SK-N-SH (cell line): ENCODE results near the gene SLC6A13. TPM values are rescaled to one million over a fixed set of nuclear protein-coding genes. Genes with fewer than 3 reads are reported as not detected.

ENCODE experiments used
- CTCF ChIA-PET: fragments of 300-600, 350-600 bp; formaldehyde crosslinking; extraction: SDS; loops from one replicate; lab custom pipeline; 2021; lab: Yijun Ruan, JAX
- POLR2A ChIA-PET: fragments of 350-600 bp; sonication (Branson Sonifier 250); formaldehyde crosslinking; extraction: SDS; loops from one replicate; lab custom pipeline; 2020; ENCODE audit warnings: antibody characterized with exemption, inconsistent platforms; lab: Yijun Ruan, JAX
- DNase-seq: peaks from one replicate; pipeline ENCODE4 v3.0.0; 2012
- H2AFZ ChIP-seq: fragments of 200-600 bp; sonication (generic); 2 replicates; pipeline ENCODE4 v1.8.1; 2016; ENCODE audit warnings: antibody characterized with exemption, mild to moderate bottlenecking, low read depth
- H3F3A ChIP-seq: fragments of 200-600 bp; sonication (generic); replicated peaks from 2 replicates; pipeline ENCODE3; 2016; ENCODE audit warnings: antibody characterized with exemption, mild to moderate bottlenecking; ENCODE audit not compliant: insufficient read depth
- H3K27ac ChIP-seq, 2 experiments: fragments of 200-500 bp in 1 of 2; fragments of 200-600 bp in 1 of 2; sonication (Bioruptor generic) in 1 of 2; sonication (generic), shearing (Covaris generic) in 1 of 2; 2 replicates each; pipeline versions ENCODE4 v1.5.1 to v1.6.1; 2014 to 2016; ENCODE audit warnings: low read depth in 2 of 2, inconsistent platforms in 1 of 2, low read length in 1 of 2, mild to moderate bottlenecking in 1 of 2, mixed read lengths in 1 of 2
- H3K27me3 ChIP-seq: fragments of 200-600 bp; sonication (generic), shearing (Covaris generic); 2 replicates; pipeline ENCODE4 v1.6.1; 2016; ENCODE audit warnings: mixed run types; ENCODE audit not compliant: insufficient read depth
- H3K36me3 ChIP-seq, 2 experiments: fragments of 200-500 bp in 1 of 2; fragments of 200-600 bp in 1 of 2; sonication (Bioruptor generic) in 1 of 2; sonication (generic) in 1 of 2; replicated peaks in 1 of 2; 2 replicates each; pipeline versions ENCODE3 to v1.5.1; 2014 to 2016; ENCODE audit warnings: low read length in 1 of 2, mild to moderate bottlenecking in 1 of 2; ENCODE audit not compliant: insufficient read depth in 2 of 2, control insufficient read depth in 1 of 2
- H3K4me1 ChIP-seq, 2 experiments: fragments of 200-500 bp in 1 of 2; fragments of 200-600 bp in 1 of 2; sonication (Bioruptor generic) in 1 of 2; sonication (generic), shearing (Covaris generic) in 1 of 2; 2 replicates each; pipeline versions ENCODE4 v1.5.1 to v1.6.1; 2014 to 2016; ENCODE audit warnings: low read depth in 1 of 2, low read length in 1 of 2, mixed run types in 1 of 2; ENCODE audit not compliant: insufficient read depth in 2 of 2, control insufficient read depth in 1 of 2
- H3K4me2 ChIP-seq: fragments of 200-600 bp; sonication (generic), shearing (Covaris generic); 2 replicates; pipeline ENCODE4 v1.6.1; 2017; ENCODE audit warnings: mixed run types
- H3K4me3 ChIP-seq, 2 experiments: fragments of 200-500 bp in 1 of 2; fragments of 200-600 bp in 1 of 2; sonication (Bioruptor generic) in 1 of 2; sonication (generic), shearing (Covaris generic) in 1 of 2; 2 replicates each; pipeline versions ENCODE4 v1.5.1 to v1.8.1; 2014 to 2016; ENCODE audit warnings: low read depth in 2 of 2, inconsistent platforms in 1 of 2, low read length in 1 of 2, mild to moderate bottlenecking in 1 of 2, mixed read lengths in 1 of 2, moderate library complexity in 1 of 2
- H3K79me2 ChIP-seq: fragments of 200-600 bp; sonication (generic); 2 replicates; pipeline ENCODE4 v1.8.1; 2017; ENCODE audit warnings: mild to moderate bottlenecking; ENCODE audit not compliant: insufficient read depth
- H3K9ac ChIP-seq: fragments of 200-600 bp; sonication (generic); 2 replicates; pipeline ENCODE4 v1.6.1; 2017; ENCODE audit warnings: mixed run types
- H3K9me2 ChIP-seq: fragments of 200-600 bp; sonication (generic); 2 replicates; pipeline ENCODE4 v1.6.1; 2017; ENCODE audit warnings: mixed run types
- H3K9me3 ChIP-seq: fragments of 200-600 bp; sonication (generic); 2 replicates; pipeline ENCODE4 v1.6.1; 2017; ENCODE audit warnings: mixed run types, mild to moderate bottlenecking, moderate library complexity
- H4K20me1 ChIP-seq: fragments of 200-600 bp; sonication (generic); 2 replicates; pipeline ENCODE4 v1.6.1; 2017; ENCODE audit warnings: mild to moderate bottlenecking, mixed run types; ENCODE audit not compliant: insufficient read depth
- CHD2 ChIP-seq: fragments of 150-350 bp; IDR thresholded peaks from 2 replicates; pipeline ENCODE4 v1.6.1; 2018; ENCODE audit warnings: low read length; ENCODE audit not compliant: partially characterized antibody
- EP300 ChIP-seq, 2 experiments: IDR thresholded peaks; 2 replicates each; pipeline versions ENCODE4 v1.4.0 to v1.6.1; 2012; ENCODE audit warnings: borderline replicate concordance in 1 of 2, low read depth in 1 of 2, low read length in 1 of 2
- EZH2phosphoT487 ChIP-seq: fragments of 200-600 bp; sonication (generic); IDR thresholded peaks from 2 replicates; pipeline ENCODE4 v1.6.1; 2017; ENCODE audit warnings: low read depth, mixed run types, mild to moderate bottlenecking, antibody characterized with exemption, moderate library complexity, borderline replicate concordance
- GATA2 ChIP-seq: sonication (generic); formaldehyde crosslinking; IDR thresholded peaks from 2 replicates; pipeline ENCODE4 v1.5.0; 2020; ENCODE audit warnings: mild to moderate bottlenecking, missing genetic modification reagents
- JUND ChIP-seq: IDR thresholded peaks from 2 replicates; pipeline ENCODE4 v1.4.0; 2012
- MEF2A ChIP-seq: IDR thresholded peaks from 2 replicates; pipeline ENCODE4 v1.4.0; 2012; ENCODE audit warnings: low read depth, borderline replicate concordance
- NFIC ChIP-seq: IDR thresholded peaks from 2 replicates; pipeline ENCODE4 v1.4.0; 2012; ENCODE audit warnings: borderline replicate concordance
- NRF1 ChIP-seq: IDR thresholded peaks from 2 replicates; pipeline ENCODE4 v1.6.1; 2012; ENCODE audit warnings: low read depth, mild to moderate bottlenecking, low read length
- RCOR1 ChIP-seq: fragments of 150-350 bp; IDR thresholded peaks from 2 replicates; pipeline ENCODE4 v1.6.1; 2017; ENCODE audit warnings: antibody characterized with exemption, low read length
- SIN3A ChIP-seq: IDR thresholded peaks from 2 replicates; pipeline ENCODE4 v1.6.1; 2012; ENCODE audit warnings: low read depth, mild to moderate bottlenecking, low read length, moderate library complexity, borderline replicate concordance
- SMC3 ChIP-seq: IDR thresholded peaks from 2 replicates; pipeline ENCODE4 v1.6.1; 2012; ENCODE audit warnings: low read depth, low read length, improper control_type of control experiment
- TEAD4 ChIP-seq: IDR thresholded peaks from 2 replicates; pipeline ENCODE4 v1.4.0; 2012; ENCODE audit warnings: mild to moderate bottlenecking, borderline replicate concordance; ENCODE audit not compliant: insufficient read depth
- YY1 ChIP-seq: IDR thresholded peaks from 2 replicates; pipeline ENCODE4 v1.4.0; 2012; ENCODE audit warnings: low read depth, mild to moderate bottlenecking
- WGBS: methylation state at CpG from one replicate; pipeline ENCODE4 v1.1.6; 2017; ENCODE audit warnings: low lambda C conversion rate; 5-methylcytosine and 5-hydroxymethylcytosine counted together
- polyA plus RNA-seq, 3 experiments: library from polyadenylated mRNA; depleted of rRNA; stranded (reverse); fragments of >200 nt; gene quantifications; 2 replicates each; pipeline ENCODE4 v1.2.3, GENCODE V29; 2012
- TF ChIP-seq, protein P1 (sequence below): fragments of 150-350 bp; IDR thresholded peaks from 2 replicates; pipeline ENCODE4 v1.6.1; 2017; ENCODE audit warnings: antibody characterized with exemption, low read length, low read depth, borderline replicate concordance

SLC6A13 gene
- polyA plus RNA-seq, 1 of the 3 experiments (the other 2 are of a cell fraction): 0.05 TPM

DNA sequence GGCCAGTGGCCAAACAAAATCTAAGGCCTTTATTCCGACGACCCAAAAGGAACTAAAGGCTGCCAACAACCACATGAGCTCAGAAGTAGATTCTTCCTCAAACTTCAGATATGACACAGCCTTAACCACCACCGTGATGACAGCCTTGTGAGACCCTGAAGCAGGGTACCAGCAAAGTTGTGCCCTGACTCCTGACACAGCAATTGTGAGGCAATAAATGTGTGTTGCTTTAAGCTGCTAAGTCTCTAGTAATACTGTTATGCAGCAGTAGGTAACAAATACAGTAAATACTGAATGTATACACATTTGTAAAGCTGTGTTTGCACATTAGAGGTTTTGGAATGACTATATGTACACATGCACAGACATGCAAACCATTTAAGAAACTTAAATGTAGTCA lies 10.7 kb upstream of the SLC6A13 start (continued):
- no peak for TF ChIP-seq NFIC
- TF ChIP-seq JUND: no peak
- TF ChIP-seq EP300 (IDR thresholded peaks at IDR 0.05; ENCODE audit: borderline replicate concordance in 1 of 2, low read depth in 1 of 2, low read length in 1 of 2): no peak
- TF ChIP-seq, all 33 proteins: peak for 0

GRCh38 chr12:272942-273341 lies 10.3 kb upstream of the SLC6A13 start:
- no peak overlapping the region for H3K9ac ChIP-seq
- H3K4me3 ChIP-seq: no peak overlapping the region
- peaks cover 0 to 7% of the 10 kb centered on the region in 2 experiments; a peak in 1 of 4 replicates for H3K4me1 ChIP-seq
- no peaks in the 10 kb centered on the region for H3F3A ChIP-seq
- H4K20me1 ChIP-seq: no peaks in the 10 kb centered on the region
- TF ChIP-seq SMC3 (no peak), NRF1 (no peak), YY1 (no peak), SIN3A (no peak), MEF2A (no peak), EZH2phosphoT487 (no peak), GATA2 (CRISPR knock-in tag) (no peak), CHD2 (no peak), RCOR1 (no peak)
- TF ChIP-seq, protein P1, sequence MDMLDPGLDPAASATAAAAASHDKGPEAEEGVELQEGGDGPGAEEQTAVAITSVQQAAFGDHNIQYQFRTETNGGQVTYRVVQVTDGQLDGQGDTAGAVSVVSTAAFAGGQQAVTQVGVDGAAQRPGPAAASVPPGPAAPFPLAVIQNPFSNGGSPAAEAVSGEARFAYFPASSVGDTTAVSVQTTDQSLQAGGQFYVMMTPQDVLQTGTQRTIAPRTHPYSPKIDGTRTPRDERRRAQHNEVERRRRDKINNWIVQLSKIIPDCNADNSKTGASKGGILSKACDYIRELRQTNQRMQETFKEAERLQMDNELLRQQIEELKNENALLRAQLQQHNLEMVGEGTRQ: no peak
- 95% methylated on average over 6 of the region's 6 CpGs for WGBS
- DNase-seq: no peak
- H3K9me3 ChIP-seq: no peaks in the 10 kb centered on the region
- H3K27me3 ChIP-seq: no peaks in the 10 kb centered on the region
- no peak overlapping the region for H3K27ac ChIP-seq
- H3K36me3 ChIP-seq: peaks cover 0 to 4% of the 10 kb centered on the region in 2 experiments
- CTCF ChIA-PET: interaction anchor here (0.6 kb wide), 1 partner anchor 242 kb away, joined by 3 read pairs; no protein-coding TSS in a partner anchor
- H3K79me2 ChIP-seq: no peaks in the 10 kb centered on the region
- POLR2A ChIA-PET: no interaction called here
- H3K9me2 ChIP-seq: no peaks in the 10 kb centered on the region
- no peak overlapping the region for H3K4me2 ChIP-seq
- H2AFZ ChIP-seq: no peak overlapping the region

GRCh38 chr12:271161-271560 lies 8.5 kb upstream of the SLC6A13 start:
- Histone ChIP-seq H3K4me2 (no peak overlapping the region), H3K27me3 (no peaks in the 10 kb centered on the region), H3K9ac (no peak overlapping the region), H3K27ac (no peak overlapping the region), H3K9me3 (no peaks in the 10 kb centered on the region), H3F3A (no peaks in the 10 kb centered on the region), H3K4me3 (no peak overlapping the region), H3K79me2 (no peaks in the 10 kb centered on the region), H3K4me1 (peaks cover 0 to 12% of the 10 kb centered on the region in 2 experiments; a peak in 1 of 4 replicates), H3K9me2 (no peaks in the 10 kb centered on the region), H2AFZ (no peak overlapping the region), H3K36me3 (peaks cover 0 to 4% of the 10 kb centered on the region in 2 experiments), H4K20me1 (no peaks in the 10 kb centered on the region)
- DNase-seq: no peak
- CTCF ChIA-PET: interaction anchor here (0.6 to 1.2 kb wide), 2 partner anchors 14 to 119 kb away, joined by 3 read pairs; no protein-coding TSS in a partner anchor
- WGBS: 90% methylated on average over 4 of the region's 4 CpGs
- no peak for TF ChIP-seq TEAD4
- POLR2A ChIA-PET: no interaction called here
